Ascending aorta (tissue), 2 donors: Measurements from ENCODE around the gene PIP5K1B. TPM values are rescaled to one million over a fixed set of nuclear protein-coding genes. Genes with fewer than 3 reads are reported as not detected.

Experiments
- DNase-seq, 2 donors: peaks; one replicate each; pipeline ENCODE4 v3.0.0-alpha.2; 2019; ENCODE audit warnings: low spot score in 2 of 2
- H3K27ac ChIP-seq, 2 donors: fragments of 200-600 bp; sonication (generic); one replicate each; pipeline ENCODE4 v1.5.1; 2016 to 2017; ENCODE audit warnings: mild to moderate bottlenecking in 1 of 2
- H3K27me3 ChIP-seq: fragments of 200-600 bp; sonication (generic); one replicate; pipeline ENCODE4 v1.5.1; 2017
- H3K36me3 ChIP-seq, 2 donors: fragments of 200-600 bp; sonication (generic); one replicate each; pipeline ENCODE4 v1.5.1; 2016
- H3K4me1 ChIP-seq, 2 donors: fragments of 200-600 bp; sonication (generic); one replicate each; pipeline ENCODE4 v1.5.1; 2016 to 2017; ENCODE audit warnings: mild to moderate bottlenecking in 1 of 2
- H3K4me3 ChIP-seq, 2 donors: fragments of 200-600 bp; sonication (generic); one replicate each; pipeline ENCODE4 v1.5.1; 2016 to 2017; ENCODE audit warnings: mild to moderate bottlenecking in 1 of 2
- H3K9me3 ChIP-seq, 2 donors: fragments of 200-600 bp; sonication (generic); one replicate each; pipeline ENCODE4 v1.5.1; 2016
- intact Hi-C: fragments of 100-400 bp; cut with DNase I; formaldehyde crosslinking; loops from one replicate; pipeline ENCODE4 v1.15.1; 2023
- total RNA-seq: library from RNA; depleted of rRNA; stranded (reverse); fragments of >200 nt; gene quantifications from one replicate; pipeline ENCODE4 v1.1.0, GENCODE V29; 2016
- TF ChIP-seq, protein P1 (sequence below), 3 experiments: fragments of 200-600 bp in 2 of 3; fragments of 450-650 bp in 1 of 3; sonication (generic) in 2 of 3; IDR thresholded peaks; one replicate each; pipeline ENCODE4 v1.5.1; 2016 to 2019; ENCODE audit warnings: antibody characterized with exemption in 3 of 3, mild to moderate bottlenecking in 1 of 3, moderate library complexity in 1 of 3

PIP5K1B gene
- total RNA-seq, 1 donor from 2014 or later, result 0.85 TPM

DNA sequence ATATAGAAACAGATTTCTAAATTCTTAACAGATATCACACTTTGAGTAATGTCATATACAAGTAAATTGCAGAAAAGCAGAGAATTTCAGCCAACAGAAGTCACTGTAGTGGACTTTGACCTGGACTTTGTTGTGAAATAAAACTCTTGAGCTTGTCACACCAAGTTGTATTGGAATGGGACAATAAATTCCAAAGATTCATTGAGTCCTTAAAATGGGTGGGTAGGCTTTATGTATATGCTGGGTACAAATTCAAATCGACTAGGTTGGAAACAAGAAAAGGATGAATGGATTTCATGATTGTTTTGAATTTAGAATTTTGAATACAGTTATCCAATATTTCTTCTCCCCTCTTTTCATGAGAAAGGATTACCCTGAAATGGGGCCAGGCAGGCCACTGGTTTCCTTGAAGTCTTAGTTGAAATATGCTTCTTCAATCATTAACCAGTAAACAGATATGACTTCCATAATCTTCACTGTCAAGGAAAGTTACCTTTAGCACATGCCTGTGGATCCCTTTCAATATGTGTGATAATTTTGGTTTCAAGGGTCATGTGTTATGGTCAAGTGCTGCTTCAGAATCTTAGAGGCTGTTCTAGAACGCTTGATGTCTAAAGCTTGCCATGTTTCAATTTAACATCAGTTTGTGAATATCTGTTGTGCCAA lies 25.7 kb downstream of the PIP5K1B start:
- DNase-seq, result no peak
- Histone ChIP-seq H3K4me1 (no peaks in the 10 kb centered on the region), H3K36me3 (no peaks in the 10 kb centered on the region), H3K4me3 (no peak overlapping the region), H3K9me3 (no peaks in the 10 kb centered on the region), H3K27me3 (no peaks in the 10 kb centered on the region), H3K27ac (no peak overlapping the region)
- intact Hi-C loops, result no loop called here
- TF ChIP-seq, protein P1, sequence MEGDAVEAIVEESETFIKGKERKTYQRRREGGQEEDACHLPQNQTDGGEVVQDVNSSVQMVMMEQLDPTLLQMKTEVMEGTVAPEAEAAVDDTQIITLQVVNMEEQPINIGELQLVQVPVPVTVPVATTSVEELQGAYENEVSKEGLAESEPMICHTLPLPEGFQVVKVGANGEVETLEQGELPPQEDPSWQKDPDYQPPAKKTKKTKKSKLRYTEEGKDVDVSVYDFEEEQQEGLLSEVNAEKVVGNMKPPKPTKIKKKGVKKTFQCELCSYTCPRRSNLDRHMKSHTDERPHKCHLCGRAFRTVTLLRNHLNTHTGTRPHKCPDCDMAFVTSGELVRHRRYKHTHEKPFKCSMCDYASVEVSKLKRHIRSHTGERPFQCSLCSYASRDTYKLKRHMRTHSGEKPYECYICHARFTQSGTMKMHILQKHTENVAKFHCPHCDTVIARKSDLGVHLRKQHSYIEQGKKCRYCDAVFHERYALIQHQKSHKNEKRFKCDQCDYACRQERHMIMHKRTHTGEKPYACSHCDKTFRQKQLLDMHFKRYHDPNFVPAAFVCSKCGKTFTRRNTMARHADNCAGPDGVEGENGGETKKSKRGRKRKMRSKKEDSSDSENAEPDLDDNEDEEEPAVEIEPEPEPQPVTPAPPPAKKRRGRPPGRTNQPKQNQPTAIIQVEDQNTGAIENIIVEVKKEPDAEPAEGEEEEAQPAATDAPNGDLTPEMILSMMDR (IDR thresholded peaks at IDR 0.05), result no peak

DNA sequence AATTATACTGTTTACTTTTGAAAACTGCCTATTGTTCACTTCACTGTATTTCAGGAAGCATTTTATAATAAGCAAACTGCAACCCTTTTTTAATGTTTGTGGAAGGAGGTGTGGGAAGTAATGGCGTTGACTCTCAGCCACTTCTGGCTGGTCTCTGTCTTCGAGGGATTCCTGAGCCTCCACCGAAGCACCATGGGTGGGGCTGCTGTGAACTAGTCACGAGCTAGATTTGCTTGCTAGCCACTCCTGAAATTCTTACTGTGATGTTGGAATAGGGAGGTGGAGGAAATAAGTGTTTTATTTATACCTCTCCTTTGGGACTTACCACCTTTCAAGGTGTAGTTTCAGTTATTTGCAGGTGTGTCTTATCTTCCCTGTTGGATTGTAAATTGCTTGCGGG lies 26.8 kb downstream of the PIP5K1B start:
- Histone ChIP-seq H3K4me1 (no peaks in the 10 kb centered on the region), H3K36me3 (no peaks in the 10 kb centered on the region), H3K27ac (no peak overlapping the region), H3K4me3 (no peak overlapping the region), H3K27me3 (no peaks in the 10 kb centered on the region), H3K9me3 (no peaks in the 10 kb centered on the region)
- TF ChIP-seq, protein P1 (IDR thresholded peaks at IDR 0.05), result no peak
- no peak for DNase-seq
- intact Hi-C loops, result no loop called here

DNA sequence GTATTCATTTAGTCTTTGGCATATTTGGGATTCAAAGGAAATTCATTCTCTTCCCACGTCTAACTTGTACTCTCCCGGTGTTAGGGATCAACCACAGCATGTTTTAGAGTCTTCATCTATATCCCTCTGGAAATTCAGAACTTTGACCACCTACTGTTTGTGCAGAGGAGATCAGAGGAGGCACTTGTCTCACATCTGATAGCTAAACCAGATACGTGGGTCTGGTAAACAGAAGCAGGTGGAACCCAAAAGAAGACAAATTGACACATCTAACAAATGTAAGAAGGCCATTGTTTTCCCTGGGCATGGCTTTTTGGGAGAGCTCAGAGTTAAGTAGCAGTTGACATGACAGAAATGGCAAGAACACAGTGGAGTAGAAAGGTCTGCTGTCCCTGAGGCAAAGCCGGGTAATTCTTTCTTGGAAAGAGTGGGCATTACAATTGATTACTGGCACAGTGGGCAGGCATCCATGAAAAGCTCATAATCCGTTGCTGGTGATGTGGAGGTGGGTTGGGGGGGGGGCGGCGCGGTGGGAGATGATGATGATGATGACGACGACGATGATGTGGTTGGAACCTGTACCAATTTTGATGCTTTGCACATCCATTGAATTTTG lies 27.5 kb downstream of the PIP5K1B start:
- intact Hi-C loops, result no loop called here
- no peaks in the 10 kb centered on the region for H3K9me3 ChIP-seq
- TF ChIP-seq, protein P1 (IDR thresholded peaks at IDR 0.05), result no peak
- H3K27me3 ChIP-seq, result no peaks in the 10 kb centered on the region
- H3K36me3 ChIP-seq, result no peaks in the 10 kb centered on the region
- H3K4me1 ChIP-seq, result no peaks in the 10 kb centered on the region
- no peak overlapping the region for H3K4me3 ChIP-seq
- no peak overlapping the region for H3K27ac ChIP-seq
- no peak for DNase-seq

DNA sequence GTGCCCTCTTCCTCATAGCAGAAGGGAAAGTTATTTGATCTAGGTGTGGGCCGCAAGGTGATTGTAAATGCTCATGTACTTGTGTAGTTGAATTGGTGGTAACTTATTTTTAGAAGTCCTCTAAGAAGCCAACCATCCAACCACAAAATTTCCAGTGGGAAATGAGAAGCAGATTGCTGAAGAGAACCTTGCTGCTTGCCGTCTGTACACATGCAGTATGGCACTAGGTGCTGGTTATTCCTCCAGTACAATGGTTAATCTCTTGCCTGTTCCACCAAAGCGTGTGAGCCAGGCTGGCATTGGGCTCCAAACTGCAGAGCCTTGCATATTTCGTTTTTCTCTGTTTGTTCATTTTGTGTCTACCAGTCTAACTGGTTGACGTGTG lies 28.0 kb downstream of the PIP5K1B start:
- Histone ChIP-seq H3K4me3 (no peak overlapping the region), H3K4me1 (no peaks in the 10 kb centered on the region), H3K36me3 (no peaks in the 10 kb centered on the region), H3K9me3 (no peaks in the 10 kb centered on the region), H3K27me3 (no peaks in the 10 kb centered on the region), H3K27ac (no peak overlapping the region)
- intact Hi-C loops, result no loop called here
- DNase-seq, result no peak
- TF ChIP-seq, protein P1 (IDR thresholded peaks at IDR 0.05), result no peak

DNA sequence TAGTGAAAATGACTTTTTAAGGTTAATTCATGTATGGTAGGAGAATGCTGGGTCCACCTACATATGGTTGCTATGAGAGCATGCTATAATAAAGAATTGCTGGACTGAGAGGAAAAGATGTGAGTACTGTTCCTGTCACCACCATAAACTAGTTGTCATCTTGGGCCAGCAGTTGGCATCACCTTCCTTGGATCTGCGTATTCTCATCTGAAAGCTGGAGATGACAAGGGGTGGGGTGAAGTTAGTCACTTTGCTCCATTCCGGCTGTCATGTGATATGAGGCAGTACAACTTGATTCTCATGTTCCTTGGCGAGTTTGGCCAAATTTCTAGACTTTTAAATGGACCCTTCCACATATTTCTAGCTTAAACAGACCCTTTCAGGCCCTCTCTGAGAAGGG lies 33.3 kb downstream of the PIP5K1B start:
- H3K36me3 ChIP-seq, result no peaks in the 10 kb centered on the region
- H3K27ac ChIP-seq, result no peak overlapping the region
- no peak overlapping the region for H3K4me3 ChIP-seq
- TF ChIP-seq, protein P1 (IDR thresholded peaks at IDR 0.05), result no peak
- no peaks in the 10 kb centered on the region for H3K27me3 ChIP-seq
- intact Hi-C loops, result no loop called here
- DNase-seq, result no peak
- H3K9me3 ChIP-seq, result no peaks in the 10 kb centered on the region
- H3K4me1 ChIP-seq, result no peaks in the 10 kb centered on the region
